ENCODE measurements around the gene ANKS3.

The ANKS3 gene

GRCh38 chr16:4646773-4647643 lies 87.1 kb downstream of the ANKS3 start:
- DNase-seq (ENCODE audit: low spot score): no peak

All from kidney capillary endothelial cell (primary cell).